Progenitor cell of endocrine pancreas (in vitro differentiated cells): Measurements from ENCODE around the gene ARHGEF28. TPM values are rescaled to one million over a fixed set of nuclear protein-coding genes. Genes with fewer than 3 reads are reported as not detected.

Experiments used
- DNase-seq: peaks from one replicate; pipeline ENCODE4 v3.0.0; 2021; ENCODE audit warnings: low spot score; ENCODE audit not compliant: unreplicated experiment
- H3K27ac Mint-ChIP-seq: 2 replicates; pipeline ENCODE4 v1.8.0; 2021; ENCODE audit warnings: mild to moderate bottlenecking, moderate library complexity, mixed read lengths
- H3K27me3 Mint-ChIP-seq: 2 replicates; pipeline ENCODE4 v1.8.0; 2021; ENCODE audit warnings: mixed read lengths
- H3K36me3 Mint-ChIP-seq: 2 replicates; pipeline ENCODE4 v1.8.0; 2022; ENCODE audit warnings: mixed read lengths; ENCODE audit not compliant: insufficient read depth
- H3K4me1 Mint-ChIP-seq: 2 replicates; pipeline ENCODE4 v1.8.0; 2021; ENCODE audit warnings: low read depth, mixed read lengths
- H3K4me3 Mint-ChIP-seq: 2 replicates; pipeline ENCODE4 v1.8.0; 2021; ENCODE audit warnings: low read depth, mild to moderate bottlenecking, moderate library complexity, mixed read lengths
- H3K9me3 Mint-ChIP-seq: 2 replicates; pipeline ENCODE4 v1.8.0; 2021; ENCODE audit warnings: low read depth, mixed read lengths
- total RNA-seq: library from RNA; stranded (reverse); gene quantifications from 2 replicates; pipeline ENCODE4 v1.2.1, GENCODE V29; 2021
- TF ChIP-seq, protein P1 (sequence below): fragments of 200-600 bp; sonication (generic); IDR thresholded peaks from one replicate; pipeline ENCODE4 v1.5.0; 2021; ENCODE audit warnings: antibody characterized with exemption, mild to moderate bottlenecking; ENCODE audit not compliant: unreplicated experiment

ARHGEF28 gene
- total RNA-seq, 1 donor from 2014 or later = 15.0 TPM

- H3K4me1 Mint-ChIP-seq = peaks cover 11% of the 10 kb centered on the region
- DNase-seq = no peak
- H3K9me3 Mint-ChIP-seq = no peaks in the 10 kb centered on the region
- no peak overlapping the region for H3K4me3 Mint-ChIP-seq
- H3K36me3 Mint-ChIP-seq = no peaks in the 10 kb centered on the region
- H3K27ac Mint-ChIP-seq = no peak overlapping the region
- peaks cover 7% of the 10 kb centered on the region for H3K27me3 Mint-ChIP-seq
- TF ChIP-seq, protein P1, sequence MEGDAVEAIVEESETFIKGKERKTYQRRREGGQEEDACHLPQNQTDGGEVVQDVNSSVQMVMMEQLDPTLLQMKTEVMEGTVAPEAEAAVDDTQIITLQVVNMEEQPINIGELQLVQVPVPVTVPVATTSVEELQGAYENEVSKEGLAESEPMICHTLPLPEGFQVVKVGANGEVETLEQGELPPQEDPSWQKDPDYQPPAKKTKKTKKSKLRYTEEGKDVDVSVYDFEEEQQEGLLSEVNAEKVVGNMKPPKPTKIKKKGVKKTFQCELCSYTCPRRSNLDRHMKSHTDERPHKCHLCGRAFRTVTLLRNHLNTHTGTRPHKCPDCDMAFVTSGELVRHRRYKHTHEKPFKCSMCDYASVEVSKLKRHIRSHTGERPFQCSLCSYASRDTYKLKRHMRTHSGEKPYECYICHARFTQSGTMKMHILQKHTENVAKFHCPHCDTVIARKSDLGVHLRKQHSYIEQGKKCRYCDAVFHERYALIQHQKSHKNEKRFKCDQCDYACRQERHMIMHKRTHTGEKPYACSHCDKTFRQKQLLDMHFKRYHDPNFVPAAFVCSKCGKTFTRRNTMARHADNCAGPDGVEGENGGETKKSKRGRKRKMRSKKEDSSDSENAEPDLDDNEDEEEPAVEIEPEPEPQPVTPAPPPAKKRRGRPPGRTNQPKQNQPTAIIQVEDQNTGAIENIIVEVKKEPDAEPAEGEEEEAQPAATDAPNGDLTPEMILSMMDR = no peak
These were observed 103.3 kb downstream of the ARHGEF28 start for GRCh38 chr5:73729329-73729728.

GRCh38 chr5:73732045-73732444 lies 106.0 kb downstream of the ARHGEF28 start:
- TF ChIP-seq, protein P1 = no peak
- H3K4me3 Mint-ChIP-seq = no peak overlapping the region
- H3K27me3 Mint-ChIP-seq = peaks cover 5% of the 10 kb centered on the region
- H3K36me3 Mint-ChIP-seq = no peaks in the 10 kb centered on the region
- H3K9me3 Mint-ChIP-seq = no peaks in the 10 kb centered on the region
- no peak overlapping the region for H3K27ac Mint-ChIP-seq
- H3K4me1 Mint-ChIP-seq = peaks cover 10% of the 10 kb centered on the region
- DNase-seq = no peak

DNA sequence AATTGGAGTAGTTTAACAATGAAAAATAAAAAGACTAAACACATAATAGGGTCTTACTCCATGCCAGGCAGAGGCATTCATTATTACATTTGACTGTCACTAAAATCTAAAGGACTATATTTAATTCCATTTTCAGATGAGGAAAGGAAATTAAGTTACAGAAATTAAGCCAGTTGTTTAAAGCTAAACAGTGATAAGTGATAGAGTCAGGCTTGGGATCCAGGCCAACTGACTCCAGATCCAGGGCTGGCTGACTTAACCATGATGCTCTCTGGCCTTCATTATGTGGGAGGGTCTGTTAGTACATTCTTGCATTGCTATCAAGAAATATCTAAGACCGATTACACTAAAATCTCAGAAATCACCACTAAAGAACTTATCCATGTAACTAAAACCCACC lies 107.2 kb downstream of the ARHGEF28 start:
- Mint-ChIP-seq H3K4me1 (peaks cover 10% of the 10 kb centered on the region), H3K4me3 (no peak overlapping the region), H3K9me3 (no peaks in the 10 kb centered on the region), H3K36me3 (no peaks in the 10 kb centered on the region), H3K27ac (no peak overlapping the region), H3K27me3 (peaks cover 4% of the 10 kb centered on the region)
- TF ChIP-seq, protein P1 = no peak
- DNase-seq = no peak

- Mint-ChIP-seq H3K27me3 (peaks cover 4% of the 10 kb centered on the region), H3K4me1 (no peaks in the 10 kb centered on the region), H3K4me3 (no peak overlapping the region), H3K9me3 (no peaks in the 10 kb centered on the region), H3K36me3 (no peaks in the 10 kb centered on the region), H3K27ac (no peak overlapping the region)
- DNase-seq = no peak
- TF ChIP-seq, protein P1 = no peak
These were observed 109.2 kb downstream of the ARHGEF28 start for GRCh38 chr5:73735032-73735734.

DNA sequence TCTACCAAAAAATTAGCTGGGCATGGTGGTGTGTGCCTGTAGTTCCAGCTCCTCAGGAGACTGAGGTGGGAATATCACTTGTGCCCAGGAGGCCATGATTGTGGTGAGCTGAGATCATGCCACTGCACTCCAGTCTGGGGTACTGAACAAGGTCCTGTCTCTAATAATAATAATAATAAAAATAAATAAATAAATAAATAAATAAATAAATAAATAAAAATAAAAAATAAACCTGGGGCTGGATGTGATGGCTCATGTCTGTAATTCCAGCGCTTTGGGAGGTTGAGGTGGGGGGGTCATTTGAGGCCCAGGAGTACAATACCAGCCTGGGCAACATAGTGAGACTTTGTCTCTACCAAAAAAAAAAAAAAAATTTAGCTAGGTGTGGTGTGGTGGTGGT lies 113.7 kb downstream of the ARHGEF28 start:
- TF ChIP-seq, protein P1 = no peak
- DNase-seq = no peak
- H3K36me3 Mint-ChIP-seq = no peaks in the 10 kb centered on the region

More for the DNA sequence above, 113.7 kb downstream of the ARHGEF28 start:
- H3K4me3 Mint-ChIP-seq = no peak overlapping the region
- peaks cover 7% of the 10 kb centered on the region for H3K27me3 Mint-ChIP-seq
- H3K27ac Mint-ChIP-seq = no peak overlapping the region
- H3K4me1 Mint-ChIP-seq = no peaks in the 10 kb centered on the region
- H3K9me3 Mint-ChIP-seq = no peaks in the 10 kb centered on the region
